Calu3 (cell line): ENCODE data around the gene TSKU. TPM values are rescaled to one million over a fixed set of nuclear protein-coding genes. Genes with fewer than 3 reads are reported as not detected.

Experiments used
- BruUV-seq: library from RNA; stranded (reverse); fragments of 400-500 nt; replicated peaks from 2 replicates; lab custom pipeline; 2021; lab: Mats Ljungman, UMichigan
- CTCF ChIA-PET: fragments of 300-600 bp; sonication (Branson Sonifier 250); formaldehyde crosslinking; loops from one replicate; lab custom pipeline; 2022; ENCODE audit warnings: antibody characterized with exemption; lab: Charles Lee
- DNase-seq: peaks from one replicate; pipeline ENCODE4 v3.0.0; 2022
- H3K27ac Mint-ChIP-seq: one replicate; pipeline ENCODE4 v1.8.0; 2022; ENCODE audit warnings: mixed read lengths; ENCODE audit not compliant: unreplicated experiment
- H3K27me3 Mint-ChIP-seq: one replicate; pipeline ENCODE4 v1.8.0; 2022; ENCODE audit warnings: mixed read lengths; ENCODE audit not compliant: unreplicated experiment
- H3K36me3 Mint-ChIP-seq: one replicate; pipeline ENCODE4 v1.8.0; 2022; ENCODE audit warnings: mild to moderate bottlenecking, moderate library complexity, mixed read lengths; ENCODE audit not compliant: insufficient read depth, unreplicated experiment
- H3K4me1 Mint-ChIP-seq: one replicate; pipeline ENCODE4 v1.8.0; 2022; ENCODE audit warnings: mild to moderate bottlenecking, low read depth, mixed read lengths; ENCODE audit not compliant: unreplicated experiment
- H3K4me3 Mint-ChIP-seq: one replicate; pipeline ENCODE4 v1.8.0; 2022; ENCODE audit warnings: mild to moderate bottlenecking, low read depth, moderate library complexity, mixed read lengths; ENCODE audit not compliant: unreplicated experiment
- H3K9me3 Mint-ChIP-seq: one replicate; pipeline ENCODE4 v1.8.0; 2022; ENCODE audit warnings: low read depth, mixed read lengths; ENCODE audit not compliant: unreplicated experiment
- intact Hi-C: fragments of 100-400 bp; cut with micrococcal nuclease; formaldehyde crosslinking; loops from one replicate; pipeline ENCODE4 v1.10.0; 2022; ENCODE audit not compliant: unreplicated experiment
- total RNA-seq: library from RNA; stranded (reverse); gene quantifications from 2 replicates; pipeline ENCODE4 v1.2.3, GENCODE V29; 2022
- TF ChIP-seq, protein P1 (sequence below): fragments of 200-600 bp; IDR thresholded peaks from one replicate; pipeline ENCODE4 v1.8.0; 2022; ENCODE audit warnings: antibody characterized with exemption; ENCODE audit not compliant: unreplicated experiment

TSKU gene
- total RNA-seq, 1 experiment from 2014 or later = 49.0 TPM

DNA sequence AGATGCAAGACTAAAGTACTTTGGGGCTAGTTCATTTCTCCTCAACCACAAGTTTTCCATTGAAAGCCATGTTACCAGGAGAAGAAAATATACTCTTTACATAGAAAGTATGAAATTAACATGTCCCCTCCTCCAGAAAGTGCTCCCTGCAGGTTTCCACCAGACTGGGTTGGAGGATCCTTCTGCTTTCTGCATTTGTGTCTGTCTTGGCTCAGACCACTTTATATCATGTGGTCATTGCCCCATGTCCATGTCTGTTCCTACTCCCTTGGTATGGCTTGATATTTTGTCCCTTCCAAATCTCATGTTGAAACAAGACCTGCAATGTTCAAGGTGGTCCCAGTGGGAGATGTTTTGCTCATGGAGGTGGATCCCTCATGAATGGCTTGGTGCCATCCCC lies 49.2 kb downstream of the TSKU start:
- Mint-ChIP-seq H3K36me3 (no peaks in the 10 kb centered on the region), H3K9me3 (no peaks in the 10 kb centered on the region), H3K4me1 (no peaks in the 10 kb centered on the region), H3K27ac (no peak overlapping the region), H3K27me3 (no peaks in the 10 kb centered on the region), H3K4me3 (no peak overlapping the region)
- no TSS peak for BruUV-seq
- TF ChIP-seq, protein P1, sequence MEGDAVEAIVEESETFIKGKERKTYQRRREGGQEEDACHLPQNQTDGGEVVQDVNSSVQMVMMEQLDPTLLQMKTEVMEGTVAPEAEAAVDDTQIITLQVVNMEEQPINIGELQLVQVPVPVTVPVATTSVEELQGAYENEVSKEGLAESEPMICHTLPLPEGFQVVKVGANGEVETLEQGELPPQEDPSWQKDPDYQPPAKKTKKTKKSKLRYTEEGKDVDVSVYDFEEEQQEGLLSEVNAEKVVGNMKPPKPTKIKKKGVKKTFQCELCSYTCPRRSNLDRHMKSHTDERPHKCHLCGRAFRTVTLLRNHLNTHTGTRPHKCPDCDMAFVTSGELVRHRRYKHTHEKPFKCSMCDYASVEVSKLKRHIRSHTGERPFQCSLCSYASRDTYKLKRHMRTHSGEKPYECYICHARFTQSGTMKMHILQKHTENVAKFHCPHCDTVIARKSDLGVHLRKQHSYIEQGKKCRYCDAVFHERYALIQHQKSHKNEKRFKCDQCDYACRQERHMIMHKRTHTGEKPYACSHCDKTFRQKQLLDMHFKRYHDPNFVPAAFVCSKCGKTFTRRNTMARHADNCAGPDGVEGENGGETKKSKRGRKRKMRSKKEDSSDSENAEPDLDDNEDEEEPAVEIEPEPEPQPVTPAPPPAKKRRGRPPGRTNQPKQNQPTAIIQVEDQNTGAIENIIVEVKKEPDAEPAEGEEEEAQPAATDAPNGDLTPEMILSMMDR = no peak
- intact Hi-C loops = no loop called here
- no peak for DNase-seq
- CTCF ChIA-PET = no interaction called here

- H3K4me1 Mint-ChIP-seq = no peaks in the 10 kb centered on the region
- TF ChIP-seq, protein P1 = no peak
- intact Hi-C loops = no loop called here
- no peaks in the 10 kb centered on the region for H3K27me3 Mint-ChIP-seq
- no peaks in the 10 kb centered on the region for H3K36me3 Mint-ChIP-seq
- H3K9me3 Mint-ChIP-seq = no peaks in the 10 kb centered on the region
- no TSS peak for BruUV-seq
- CTCF ChIA-PET = no interaction called here
- no peak overlapping the region for H3K4me3 Mint-ChIP-seq
- H3K27ac Mint-ChIP-seq = no peak overlapping the region
- DNase-seq = no peak
Observed at GRCh38 chr11:76834151-76834550, 51.0 kb downstream of the TSKU start.

DNA sequence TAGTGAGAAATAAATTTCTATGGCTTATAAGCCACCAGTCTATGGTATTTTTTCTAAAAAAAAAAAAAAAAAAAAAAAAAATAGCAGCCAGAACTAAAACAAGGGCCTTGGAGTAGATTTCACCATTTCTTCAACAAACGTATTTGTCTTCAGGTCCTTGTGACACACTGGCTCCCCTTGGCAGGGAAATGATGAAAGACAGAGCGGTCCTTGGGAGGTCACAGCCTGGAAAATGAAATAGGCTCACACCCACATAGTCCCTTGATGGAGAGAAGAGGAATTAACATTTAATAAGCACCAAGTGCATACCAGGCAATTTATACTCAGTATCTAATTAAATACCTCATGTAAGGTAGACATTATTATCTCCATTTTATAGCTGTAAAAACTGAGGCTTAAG lies 51.9 kb downstream of the TSKU start:
- CTCF ChIA-PET = interaction anchor here (0.6 kb wide), 1 partner anchor 35 kb away, joined by 4 read pairs; no protein-coding TSS in a partner anchor
- DNase-seq = no peak
- Mint-ChIP-seq H3K27me3 (no peaks in the 10 kb centered on the region), H3K4me1 (no peaks in the 10 kb centered on the region), H3K36me3 (no peaks in the 10 kb centered on the region), H3K27ac (no peak overlapping the region), H3K4me3 (no peak overlapping the region), H3K9me3 (no peaks in the 10 kb centered on the region)
- intact Hi-C loops = no loop called here
- TF ChIP-seq, protein P1 = no peak
- no TSS peak for BruUV-seq

GRCh38 chr11:76835928-76836612 lies 52.9 kb downstream of the TSKU start:
- no peaks in the 10 kb centered on the region for H3K27me3 Mint-ChIP-seq
- TF ChIP-seq, protein P1 = no peak
- CTCF ChIA-PET = interaction anchor here (0.8 kb wide), 1 partner anchor 83 kb away, joined by 3 read pairs; no protein-coding TSS in a partner anchor
- no peak overlapping the region for H3K4me3 Mint-ChIP-seq
- H3K27ac Mint-ChIP-seq = no peak overlapping the region
- no peaks in the 10 kb centered on the region for H3K9me3 Mint-ChIP-seq
- DNase-seq = peak; percentile 17
- H3K4me1 Mint-ChIP-seq = no peaks in the 10 kb centered on the region
- no TSS peak for BruUV-seq
- intact Hi-C loops = no loop called here
- no peaks in the 10 kb centered on the region for H3K36me3 Mint-ChIP-seq
